GM15510 (cell line): ENCODE results near the gene STIL.

Experiments used
- POLR2A ChIP-seq: IDR thresholded peaks from 3 replicates; pipeline ENCODE4 v1.6.1; 2011; ENCODE audit warnings: borderline replicate concordance; ENCODE audit not compliant: insufficient read length; ENCODE audit errors: extremely low read depth

The STIL gene

DNA sequence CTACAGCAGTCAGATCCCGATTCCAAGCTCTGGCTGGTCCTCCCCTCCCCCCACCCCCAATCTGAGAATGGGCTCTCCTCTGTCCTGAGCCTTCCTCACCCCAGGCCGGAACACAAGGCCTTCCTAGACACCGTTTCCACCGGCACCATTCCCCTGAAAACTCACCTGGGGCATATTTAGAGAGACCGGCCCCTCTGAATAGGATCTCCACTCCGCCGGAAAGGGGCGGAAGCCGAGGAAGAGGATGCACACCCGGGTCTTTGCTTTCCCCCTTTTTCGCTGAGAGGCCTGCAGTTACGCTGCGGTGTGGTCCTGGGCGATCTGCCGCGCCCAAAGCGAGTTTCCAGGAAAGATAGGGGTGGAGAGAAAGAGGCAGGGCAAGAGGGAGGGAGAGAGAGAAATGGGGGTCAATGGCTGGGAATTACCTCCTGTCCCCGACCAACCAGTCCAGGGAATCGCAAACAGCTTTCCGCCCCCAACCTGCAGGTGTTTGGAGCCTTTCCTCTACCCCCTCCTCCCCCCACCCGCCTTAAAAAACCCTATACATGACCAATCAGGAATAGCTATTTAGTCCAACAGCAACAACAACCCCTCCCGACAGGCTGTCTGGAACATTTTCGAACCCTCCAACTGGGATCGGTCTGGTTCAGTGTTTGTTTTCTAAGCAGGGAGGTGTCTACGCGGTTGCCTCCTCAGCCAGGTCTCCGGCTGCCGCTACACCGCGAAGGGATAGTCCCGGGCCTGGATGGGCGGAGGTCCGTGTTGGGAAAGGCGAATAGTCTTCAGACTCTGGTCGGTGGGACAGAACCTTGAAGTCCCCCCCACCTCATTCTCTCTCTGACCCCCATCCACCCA, 84.7 kb downstream of the STIL start:
- TF ChIP-seq POLR2A: no peak

DNA sequence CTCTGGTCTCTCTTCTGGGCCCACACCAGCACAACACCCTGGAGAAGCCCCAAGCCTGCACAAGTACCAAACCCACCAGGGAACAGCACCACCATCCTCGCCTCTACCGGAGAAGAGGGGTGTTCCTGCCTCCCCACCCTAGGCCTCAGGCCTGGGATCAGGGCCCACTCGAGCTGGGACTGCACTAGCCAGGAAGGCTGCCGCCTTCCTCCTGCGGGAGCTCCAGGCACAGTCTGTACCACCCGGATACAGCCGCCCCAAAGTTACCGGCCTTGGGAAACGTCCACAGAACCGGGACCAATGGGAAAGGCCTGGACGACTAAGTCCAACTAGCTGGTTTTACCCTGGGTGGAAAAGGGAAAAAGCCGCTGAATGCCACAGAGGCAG, 85.3 kb downstream of the STIL start:
- TF ChIP-seq POLR2A: no peak

DNA sequence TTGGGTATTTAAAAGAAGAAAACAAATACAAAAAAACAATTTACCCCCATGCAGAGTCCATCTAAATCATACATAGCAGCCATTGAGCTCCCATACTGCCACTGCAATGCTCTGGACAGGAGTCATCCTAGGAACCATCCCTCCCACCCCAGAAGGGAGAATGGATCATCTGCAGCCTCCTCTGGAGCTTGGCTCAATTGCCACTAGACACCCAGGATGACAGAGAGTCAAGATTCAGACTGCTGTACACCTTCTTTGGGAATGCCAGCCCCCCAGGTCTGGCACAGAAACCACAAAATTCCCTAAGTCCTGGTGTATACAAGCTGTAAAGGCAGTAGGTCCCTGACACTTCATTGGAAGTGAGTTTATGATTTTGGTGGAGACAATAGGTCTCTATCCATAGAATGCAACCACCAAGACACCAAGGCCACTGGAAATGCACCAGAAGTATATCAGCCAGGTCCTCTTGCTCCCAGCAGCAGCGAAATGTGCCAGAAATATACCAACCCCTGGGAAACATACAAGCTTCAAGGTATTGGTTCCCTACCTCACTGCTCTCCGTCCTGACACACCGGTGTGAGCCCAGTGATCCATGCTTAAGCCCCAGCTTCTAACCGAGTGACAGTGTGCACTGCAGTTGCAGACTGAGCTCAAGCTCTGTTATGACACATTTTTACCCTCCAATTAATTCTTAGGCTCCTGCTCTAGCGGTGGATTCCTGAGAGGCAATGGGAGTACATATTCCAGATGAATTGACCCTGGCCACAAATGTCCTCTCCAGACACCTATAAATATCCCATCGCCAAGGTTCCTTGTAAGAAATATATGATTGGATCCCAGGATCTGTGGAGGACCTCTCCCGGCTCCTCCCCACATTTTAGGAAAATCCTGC, 86.4 kb downstream of the STIL start:
- no peak for TF ChIP-seq POLR2A

- TF ChIP-seq POLR2A: no peak
Observed at GRCh38 chr1:47226839-47227215, 87.1 kb downstream of the STIL start.

DNA sequence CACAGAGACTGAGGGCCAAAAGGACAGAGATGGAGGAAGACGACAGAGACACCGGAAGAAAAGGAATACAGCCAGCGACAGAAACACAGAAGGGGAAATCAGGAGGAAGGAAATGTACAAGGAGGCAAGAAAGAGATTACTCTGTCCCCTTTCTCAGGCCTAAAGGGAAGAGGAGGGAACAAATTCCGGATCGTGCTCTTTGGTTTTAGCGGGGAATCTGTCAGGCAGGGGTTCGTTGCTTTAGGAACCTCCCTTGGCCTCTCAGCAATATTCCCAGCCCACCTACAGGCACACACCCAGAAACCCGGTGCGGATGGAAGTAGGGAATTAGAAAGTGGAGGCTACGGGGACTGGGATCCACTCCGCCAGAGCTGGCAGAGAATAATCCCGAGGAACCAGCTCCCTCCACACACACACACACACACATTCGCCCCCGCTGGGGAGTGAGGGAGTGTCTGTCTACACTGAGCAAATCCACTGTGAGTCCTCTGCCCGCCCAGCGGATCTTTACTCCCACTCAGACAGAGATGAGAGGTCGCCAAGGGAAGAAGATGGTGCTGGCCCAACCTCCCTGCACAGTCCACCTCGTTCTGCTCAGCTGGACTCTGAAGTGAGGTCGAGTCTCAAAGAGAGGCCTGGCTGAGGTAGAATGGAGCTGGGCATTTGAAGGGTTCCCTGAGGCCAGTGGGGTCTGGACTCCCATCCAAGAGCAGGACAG, 87.7 kb downstream of the STIL start:
- no peak for TF ChIP-seq POLR2A

DNA sequence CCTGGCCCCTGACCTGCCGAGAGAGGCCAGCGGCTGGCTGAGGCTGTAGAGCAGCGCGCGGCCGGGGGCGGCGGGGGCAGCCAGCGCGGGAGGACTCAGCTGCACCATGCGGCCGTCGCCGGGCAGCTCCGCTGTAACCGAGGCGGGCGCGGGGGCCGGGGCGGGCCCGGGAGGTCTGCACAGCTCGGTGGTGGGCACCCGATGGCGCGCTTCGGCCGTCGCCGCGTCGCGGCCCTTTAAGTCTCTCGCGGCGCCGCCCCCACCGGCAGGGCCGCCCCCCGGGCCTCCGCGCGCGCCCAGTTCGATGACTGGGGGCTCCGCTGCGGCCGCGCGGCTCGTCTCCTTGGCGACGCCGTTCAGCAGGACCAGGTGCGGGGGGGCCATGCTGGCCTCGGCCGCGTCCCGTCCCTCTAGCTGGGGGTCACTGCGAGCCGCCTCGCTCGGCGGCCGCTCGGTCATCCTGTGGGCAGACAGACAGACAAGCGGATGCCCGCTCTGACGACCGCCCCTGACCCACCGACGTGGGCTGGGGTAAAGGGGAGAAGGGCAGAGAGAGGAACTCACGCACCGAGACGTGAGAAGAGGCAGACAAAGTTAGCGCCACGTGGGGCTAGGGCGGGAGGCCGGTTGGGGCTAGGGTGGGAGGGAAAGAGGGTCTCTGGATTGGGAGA, 88.4 kb downstream of the STIL start:
- TF ChIP-seq POLR2A: no peak

GRCh38 chr1:47224676-47225399, 89.1 kb downstream of the STIL start:
- no peak for TF ChIP-seq POLR2A

DNA sequence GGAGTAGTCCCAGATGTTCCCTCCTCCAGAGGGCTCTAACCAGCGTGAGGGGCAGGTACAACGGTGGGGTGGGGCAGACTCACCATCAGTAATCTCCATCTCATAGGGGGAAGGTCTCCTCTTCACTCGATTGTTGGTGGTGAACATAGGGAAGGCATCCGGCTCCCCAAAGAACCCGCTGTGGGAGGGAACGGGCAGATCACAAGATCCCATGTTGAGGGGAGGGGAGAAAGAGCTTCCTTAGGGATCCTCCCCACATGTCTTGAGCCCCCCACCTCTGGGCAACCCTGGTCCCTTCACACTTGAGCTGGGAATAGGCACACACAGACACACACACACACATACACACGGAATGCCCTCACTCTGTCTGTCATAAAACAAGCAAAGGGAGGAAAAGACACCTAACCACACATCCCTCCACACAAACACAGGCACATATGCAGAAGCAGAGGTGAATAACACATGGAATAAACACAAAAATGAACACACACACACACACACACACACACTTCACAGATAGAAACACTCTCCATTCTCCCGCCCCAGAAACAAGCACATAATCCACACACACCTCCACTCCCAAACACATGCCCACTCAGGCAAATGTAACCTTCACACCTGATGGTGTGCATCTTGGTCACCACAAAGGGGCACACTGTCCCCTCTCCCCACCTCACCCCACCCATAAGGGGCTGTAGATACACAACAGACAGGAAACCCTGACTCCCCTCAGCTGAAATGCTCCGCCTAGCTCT, 89.8 kb downstream of the STIL start:
- no peak for TF ChIP-seq POLR2A

DNA sequence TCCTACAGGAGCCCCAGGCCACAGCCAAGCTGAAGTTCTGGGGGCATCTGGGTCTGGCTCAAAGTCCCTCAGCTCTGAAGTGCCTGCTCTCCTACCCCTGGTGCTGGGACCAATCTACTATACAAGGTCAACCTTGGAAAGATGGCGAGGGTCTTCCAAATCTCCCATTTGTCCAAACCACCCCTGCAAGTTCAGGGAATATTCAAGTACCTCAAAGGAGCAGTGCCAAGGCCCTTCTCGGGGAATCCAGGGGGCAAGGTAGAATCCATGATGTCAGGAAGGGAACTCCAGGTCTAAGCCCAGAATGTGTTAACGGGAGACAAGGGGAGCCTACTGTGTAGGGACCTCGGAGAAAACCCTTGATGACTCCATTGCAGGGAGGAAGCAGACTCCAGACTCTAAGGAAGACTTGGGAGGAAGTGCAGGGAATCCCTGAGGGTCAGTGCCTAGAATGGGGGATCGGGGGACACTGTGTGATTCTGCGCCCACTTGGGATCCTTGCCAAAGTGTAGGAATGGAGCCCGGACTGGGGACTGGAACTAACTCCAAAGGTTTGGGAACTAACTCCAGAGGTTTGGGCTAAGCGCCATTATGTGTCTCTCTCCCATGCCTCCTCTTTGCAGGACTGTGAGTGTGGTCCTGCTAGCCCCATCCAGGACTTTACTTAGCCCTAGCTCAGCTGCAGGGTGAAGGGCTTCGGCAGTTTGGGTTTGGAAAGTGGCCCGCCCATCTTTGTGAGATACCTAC, 90.6 kb downstream of the STIL start:
- TF ChIP-seq POLR2A: no peak

- TF ChIP-seq POLR2A: no peak
Observed at GRCh38 chr1:47222476-47222875, 91.5 kb downstream of the STIL start.

GRCh38 chr1:47219590-47220220, 94.2 kb downstream of the STIL start:
- TF ChIP-seq POLR2A: no peak

DNA sequence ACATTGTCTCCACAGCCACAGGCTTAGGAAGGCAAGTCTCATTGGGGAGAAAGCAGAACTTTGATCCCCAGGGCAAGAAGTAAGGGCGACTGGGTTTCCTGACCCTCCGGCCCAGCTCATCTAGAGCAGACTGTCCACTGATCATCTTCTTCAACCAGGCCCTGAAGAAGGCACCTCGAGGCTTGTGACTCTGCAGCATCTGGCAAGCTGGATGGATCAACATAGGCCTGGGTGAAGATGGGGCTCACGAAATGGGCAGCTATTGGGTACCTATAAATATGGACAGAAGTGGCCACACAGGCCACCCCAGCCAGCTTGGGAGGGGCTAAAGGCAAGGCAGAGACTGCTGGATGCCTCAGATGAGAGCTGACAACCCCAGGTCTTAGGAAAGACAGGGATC, 94.9 kb downstream of the STIL start:
- no peak for TF ChIP-seq POLR2A
